LNCAP (cell line): Measurements from ENCODE around the gene PPIF.

ENCODE experiments used
- TF ChIP-seq, protein P1 (sequence below): fragments of 450-650 bp; IDR thresholded peaks from 2 replicates; pipeline ENCODE4 v1.5.1; 2017; ENCODE audit warnings: mild to moderate bottlenecking

The PPIF gene

DNA sequence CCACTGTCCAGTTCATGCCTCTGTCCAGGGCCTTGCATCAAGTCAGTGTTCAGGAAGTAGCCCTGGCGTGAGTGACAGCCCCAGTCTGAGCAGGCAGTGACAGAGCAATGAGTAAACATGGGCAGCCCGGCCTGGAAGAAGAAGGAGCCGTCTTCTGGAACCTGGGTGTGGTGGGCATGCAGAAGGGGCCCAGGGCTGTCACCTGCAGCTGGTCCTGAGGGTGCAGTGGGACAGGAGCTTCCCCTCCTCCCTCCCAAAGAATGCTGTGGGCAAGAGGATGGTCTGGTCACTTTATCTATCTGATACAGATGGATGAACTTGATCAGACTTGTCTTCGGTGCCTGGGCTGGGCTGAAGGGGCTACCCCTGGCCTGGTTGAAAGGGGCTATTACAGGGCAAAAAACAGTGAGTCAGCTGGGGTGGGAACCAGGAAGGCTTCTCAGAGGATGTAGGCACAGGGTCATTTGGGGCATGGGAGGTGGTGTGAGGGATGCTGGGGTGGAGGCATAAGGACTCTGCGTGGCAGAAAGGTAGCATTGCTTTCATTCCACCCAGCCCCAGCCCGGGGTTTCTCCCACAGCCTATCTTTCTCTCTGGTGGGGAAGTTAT, 42.7 kb upstream of the PPIF start:
- TF ChIP-seq, protein P1, sequence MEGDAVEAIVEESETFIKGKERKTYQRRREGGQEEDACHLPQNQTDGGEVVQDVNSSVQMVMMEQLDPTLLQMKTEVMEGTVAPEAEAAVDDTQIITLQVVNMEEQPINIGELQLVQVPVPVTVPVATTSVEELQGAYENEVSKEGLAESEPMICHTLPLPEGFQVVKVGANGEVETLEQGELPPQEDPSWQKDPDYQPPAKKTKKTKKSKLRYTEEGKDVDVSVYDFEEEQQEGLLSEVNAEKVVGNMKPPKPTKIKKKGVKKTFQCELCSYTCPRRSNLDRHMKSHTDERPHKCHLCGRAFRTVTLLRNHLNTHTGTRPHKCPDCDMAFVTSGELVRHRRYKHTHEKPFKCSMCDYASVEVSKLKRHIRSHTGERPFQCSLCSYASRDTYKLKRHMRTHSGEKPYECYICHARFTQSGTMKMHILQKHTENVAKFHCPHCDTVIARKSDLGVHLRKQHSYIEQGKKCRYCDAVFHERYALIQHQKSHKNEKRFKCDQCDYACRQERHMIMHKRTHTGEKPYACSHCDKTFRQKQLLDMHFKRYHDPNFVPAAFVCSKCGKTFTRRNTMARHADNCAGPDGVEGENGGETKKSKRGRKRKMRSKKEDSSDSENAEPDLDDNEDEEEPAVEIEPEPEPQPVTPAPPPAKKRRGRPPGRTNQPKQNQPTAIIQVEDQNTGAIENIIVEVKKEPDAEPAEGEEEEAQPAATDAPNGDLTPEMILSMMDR, result no peak

DNA sequence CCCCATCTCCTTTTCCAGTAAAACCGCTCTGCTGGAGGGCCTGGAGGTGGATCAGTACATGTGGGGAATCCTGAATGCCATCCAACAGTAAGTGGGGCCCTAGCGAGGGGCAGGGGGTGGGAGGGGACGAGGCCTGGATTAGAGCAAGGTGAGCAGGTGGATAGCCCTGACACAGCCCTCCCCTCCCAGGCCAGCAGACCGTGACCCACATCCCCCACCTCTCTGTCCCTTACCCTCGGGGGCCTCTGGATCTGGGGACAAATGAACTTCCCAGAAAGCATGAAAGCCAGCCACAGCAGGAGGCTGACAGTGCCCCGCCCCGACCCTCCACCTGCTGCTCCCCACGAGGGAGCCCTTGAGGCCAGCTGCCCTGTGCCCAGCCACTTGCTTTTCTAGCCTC, 41.8 kb upstream of the PPIF start:
- TF ChIP-seq, protein P1, result no peak

DNA sequence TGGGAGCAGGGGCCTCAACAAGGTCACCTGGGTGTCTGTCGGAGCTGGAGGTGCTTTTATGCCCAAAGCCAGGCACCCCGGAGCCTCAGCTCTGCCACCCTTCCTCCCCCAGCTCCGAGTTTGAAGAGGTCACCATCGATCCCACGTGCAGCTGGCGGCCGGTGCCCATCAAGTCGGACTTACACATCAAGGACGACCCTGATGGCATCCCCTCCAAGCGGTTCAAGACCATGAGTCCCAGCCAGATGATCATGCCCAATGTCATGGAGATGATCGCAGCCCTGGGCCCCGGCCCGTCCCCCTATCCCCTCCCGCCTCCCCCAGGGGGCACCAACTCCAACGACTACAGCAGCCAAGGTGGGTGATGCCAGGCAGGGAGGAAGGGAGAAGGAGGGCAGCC, 41.3 kb upstream of the PPIF start:
- TF ChIP-seq, protein P1, result no peak

DNA sequence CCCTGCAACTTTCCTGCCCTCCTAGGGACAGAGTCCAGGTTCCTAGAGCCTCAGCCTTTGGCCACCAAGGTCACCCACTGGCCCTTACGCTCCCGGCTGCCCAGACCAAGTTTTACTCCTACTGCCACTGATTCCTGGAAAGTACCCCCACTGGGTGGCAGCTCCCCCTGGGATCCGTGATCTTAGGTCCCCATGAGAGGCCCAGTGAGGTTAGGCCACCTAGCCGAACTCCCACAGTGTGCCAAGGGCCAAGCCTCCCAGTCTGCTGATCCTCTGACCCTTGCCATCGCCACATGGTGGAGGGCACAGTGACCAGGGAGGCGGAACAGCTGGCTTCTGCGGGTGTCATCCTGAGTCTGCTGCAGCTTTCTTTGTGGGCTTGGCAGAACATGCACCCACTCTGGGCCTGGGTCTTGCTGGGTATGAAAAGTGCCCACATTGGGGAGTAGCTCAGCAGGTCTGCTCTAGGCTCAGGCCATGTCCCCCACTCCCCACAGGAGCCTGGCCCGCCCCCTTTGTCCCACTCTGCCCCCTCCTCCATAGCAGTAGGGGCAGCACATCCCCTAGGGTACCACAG, 40.5 kb upstream of the PPIF start:
- TF ChIP-seq, protein P1, result no peak

DNA sequence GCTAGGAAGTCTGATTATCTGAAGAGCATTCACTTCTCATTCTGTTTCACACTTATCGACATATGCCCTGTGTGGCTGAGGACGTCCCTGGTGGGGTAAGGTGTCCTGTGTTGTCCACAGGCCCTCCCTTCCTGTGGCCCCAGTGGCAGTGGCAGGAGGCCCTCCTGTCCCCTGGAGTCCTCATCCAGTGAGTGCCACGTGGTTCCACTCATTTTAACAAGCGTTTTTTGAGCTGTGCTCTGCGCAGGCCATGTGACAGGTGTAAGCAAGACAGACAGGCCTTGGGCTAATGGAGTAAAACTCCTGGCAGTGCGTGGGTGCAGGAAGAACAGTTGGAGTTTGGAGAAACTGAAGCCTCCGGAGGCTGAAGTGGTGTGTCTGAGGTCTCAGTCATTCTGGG, 39.3 kb upstream of the PPIF start:
- TF ChIP-seq, protein P1, result no peak

DNA sequence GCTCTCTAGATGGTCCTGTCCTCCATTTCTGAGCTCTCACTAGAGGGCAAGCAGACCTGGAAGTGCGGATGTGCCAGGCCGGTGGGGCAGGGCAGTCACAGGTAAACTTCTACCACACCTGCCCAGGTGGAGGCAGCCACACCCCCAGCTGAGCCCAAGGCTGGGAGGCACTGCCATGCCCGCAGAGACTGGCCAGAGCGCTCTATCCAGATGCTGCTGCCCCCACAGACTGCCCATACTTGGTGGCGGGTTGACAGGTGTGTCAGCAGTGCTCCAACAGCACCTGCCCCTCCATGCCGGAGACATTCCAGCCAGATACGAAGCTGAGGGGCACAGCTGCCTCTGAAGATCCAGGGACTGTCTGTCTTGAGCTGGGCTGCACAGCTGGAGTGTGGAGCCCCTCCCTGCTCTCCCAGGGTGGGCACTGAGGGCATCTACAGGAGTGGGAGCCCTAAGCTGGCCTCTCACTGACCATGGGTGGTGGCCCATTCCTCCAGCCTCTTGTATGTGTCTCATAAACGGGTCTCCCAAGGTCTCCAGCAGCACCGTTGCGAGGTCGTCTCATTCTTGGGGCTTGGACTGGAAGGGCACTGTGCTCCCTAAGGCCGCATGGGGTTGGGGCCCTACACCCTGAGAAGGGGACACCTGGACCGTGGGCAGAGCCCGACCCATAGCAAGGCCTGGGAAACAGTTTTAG, 38.2 kb upstream of the PPIF start:
- TF ChIP-seq, protein P1, result no peak

DNA sequence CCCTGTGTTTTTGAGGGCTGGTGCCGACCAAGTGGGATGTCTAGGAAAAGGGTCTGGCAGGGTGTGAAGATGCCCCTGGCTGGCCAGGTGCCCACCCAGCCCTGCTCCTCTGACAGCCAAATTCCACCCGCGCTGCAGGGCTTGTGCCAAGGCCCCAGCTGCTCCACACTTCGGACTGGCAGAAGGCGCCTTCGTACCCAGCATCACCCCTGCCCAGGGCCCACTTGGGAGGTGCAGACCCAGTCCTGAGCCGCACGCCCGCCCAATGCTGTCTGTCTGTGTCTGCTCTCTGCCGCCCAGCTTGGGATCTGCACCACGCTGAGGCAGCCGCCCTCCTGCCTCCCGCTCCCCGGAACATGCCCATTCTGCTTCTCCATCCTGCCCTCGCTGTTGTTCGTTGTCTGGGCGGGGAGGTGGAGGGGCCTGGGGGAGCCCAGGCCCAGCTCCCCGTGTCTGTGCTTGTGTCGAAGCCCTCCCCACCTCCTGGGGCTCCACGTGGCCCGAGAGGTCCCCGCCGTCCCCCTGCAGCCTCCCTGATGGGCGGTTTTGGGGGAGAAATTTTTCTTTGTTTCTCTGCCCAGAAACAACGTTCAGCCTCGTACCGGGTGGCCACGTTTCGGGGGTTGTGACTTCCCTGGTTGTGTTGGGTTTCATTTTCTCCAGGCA, 36.9 kb upstream of the PPIF start:
- TF ChIP-seq, protein P1, result no peak
